Measurements from ENCODE around the gene CTSW. TPM values are rescaled to one million over a fixed set of nuclear protein-coding genes. Genes with fewer than 3 reads are reported as not detected.

Gene CTSW
- total RNA-seq, 4 donors from 2014 or later: 0.67 to 7.6 (median 2.7) TPM

- no peak for DNase-seq
- no peak overlapping the region for H3K4me3 ChIP-seq (replicated peaks in 1 of 3)
- H3K4me1 ChIP-seq: no peaks in the 10 kb centered on the region
- H3K9me3 ChIP-seq: no peaks in the 10 kb centered on the region
- H3K27me3 ChIP-seq: no peaks in the 10 kb centered on the region
- H3K27ac ChIP-seq: no peak overlapping the region
- peaks cover 10 to 16% of the 10 kb centered on the region in 2 donors for H3K36me3 ChIP-seq
- TF ChIP-seq CTCF (IDR thresholded peaks at IDR 0.05): no peak
- no peak for TF ChIP-seq POLR2A (IDR thresholded peaks at IDR 0.05)
- 41 to 48% methylated on average over 6 to 7 of the region's 7 CpGs for WGBS, 2 donors
- intact Hi-C loops (cut with DNase I): loop anchor here (5.0 kb wide), 1 partner anchor 87 kb away; no protein-coding TSS in a partner anchor
Observed at GRCh38 chr11:65880027-65880426, 390 bp downstream of the CTSW start.

GRCh38 chr11:65880844-65881421 is 1.3 kb downstream of the CTSW start:
- Histone ChIP-seq H3K4me3 (replicated peaks in 1 of 3) (no peak overlapping the region), H3K27ac (no peak overlapping the region), H3K27me3 (no peaks in the 10 kb centered on the region), H3K9me3 (no peaks in the 10 kb centered on the region), H3K36me3 (peaks cover 10 to 16% of the 10 kb centered on the region in 2 donors), H3K4me1 (no peaks in the 10 kb centered on the region)
- intact Hi-C loops (cut with DNase I): loop anchor here (5.0 kb wide), 1 partner anchor 86 kb away; no protein-coding TSS in a partner anchor
- no peak for TF ChIP-seq CTCF (IDR thresholded peaks at IDR 0.05)
- WGBS, 2 donors: 87 to 88% methylated on average over 5 to 7 of the region's 7 CpGs
- no peak for DNase-seq

- intact Hi-C loops (cut with DNase I): loop anchor here (5.0 kb wide), 1 partner anchor 85 kb away; no protein-coding TSS in a partner anchor
- Histone ChIP-seq H3K4me1 (peaks cover 2 to 4% of the 10 kb centered on the region in 2 donors), H3K4me3 (replicated peaks in 1 of 3) (no peak overlapping the region), H3K27ac (no peak overlapping the region), H3K36me3 (peaks cover 12 to 16% of the 10 kb centered on the region in 2 donors), H3K9me3 (no peaks in the 10 kb centered on the region), H3K27me3 (no peaks in the 10 kb centered on the region)
- TF ChIP-seq POLR2A (IDR thresholded peaks at IDR 0.05) (no peak), CTCF (IDR thresholded peaks at IDR 0.05) (no peak)
- no peak for DNase-seq
- 86 to 90% methylated on average over 21 to 25 of the region's 30 CpGs for WGBS, 2 donors
Observed at GRCh38 chr11:65882120-65883057, 2.8 kb downstream of the CTSW start.

GRCh38 chr11:65883058-65883761 is 3.6 kb downstream of the CTSW start:
- TF ChIP-seq POLR2A (IDR thresholded peaks at IDR 0.05) (no peak), CTCF (IDR thresholded peaks at IDR 0.05) (no peak)
- Histone ChIP-seq H3K9me3 (no peaks in the 10 kb centered on the region), H3K4me1 (peaks cover 8 to 9% of the 10 kb centered on the region in 2 donors), H3K27ac (no peak overlapping the region), H3K36me3 (peaks cover 12 to 16% of the 10 kb centered on the region in 2 donors), H3K4me3 (replicated peaks in 1 of 3) (no peak overlapping the region), H3K27me3 (no peaks in the 10 kb centered on the region)
- intact Hi-C loops (cut with DNase I): loop anchor here (5.0 kb wide), 1 partner anchor 84 kb away; no protein-coding TSS in a partner anchor
- DNase-seq: no peak
- 94 to 97% methylated on average over 13 of the region's 13 CpGs for WGBS, 2 donors

All from thyroid gland (tissue), 4 donors.